ENCODE measurements around the gene CDYL2.
"Not testable (repeated sequence)": the region's sequence is repeated elsewhere in the genome, so short reads cannot be mapped to it uniquely, and the experiment has no call there.

The CDYL2 gene, protein sequence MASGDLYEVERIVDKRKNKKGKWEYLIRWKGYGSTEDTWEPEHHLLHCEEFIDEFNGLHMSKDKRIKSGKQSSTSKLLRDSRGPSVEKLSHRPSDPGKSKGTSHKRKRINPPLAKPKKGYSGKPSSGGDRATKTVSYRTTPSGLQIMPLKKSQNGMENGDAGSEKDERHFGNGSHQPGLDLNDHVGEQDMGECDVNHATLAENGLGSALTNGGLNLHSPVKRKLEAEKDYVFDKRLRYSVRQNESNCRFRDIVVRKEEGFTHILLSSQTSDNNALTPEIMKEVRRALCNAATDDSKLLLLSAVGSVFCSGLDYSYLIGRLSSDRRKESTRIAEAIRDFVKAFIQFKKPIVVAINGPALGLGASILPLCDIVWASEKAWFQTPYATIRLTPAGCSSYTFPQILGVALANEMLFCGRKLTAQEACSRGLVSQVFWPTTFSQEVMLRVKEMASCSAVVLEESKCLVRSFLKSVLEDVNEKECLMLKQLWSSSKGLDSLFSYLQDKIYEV

DNA sequence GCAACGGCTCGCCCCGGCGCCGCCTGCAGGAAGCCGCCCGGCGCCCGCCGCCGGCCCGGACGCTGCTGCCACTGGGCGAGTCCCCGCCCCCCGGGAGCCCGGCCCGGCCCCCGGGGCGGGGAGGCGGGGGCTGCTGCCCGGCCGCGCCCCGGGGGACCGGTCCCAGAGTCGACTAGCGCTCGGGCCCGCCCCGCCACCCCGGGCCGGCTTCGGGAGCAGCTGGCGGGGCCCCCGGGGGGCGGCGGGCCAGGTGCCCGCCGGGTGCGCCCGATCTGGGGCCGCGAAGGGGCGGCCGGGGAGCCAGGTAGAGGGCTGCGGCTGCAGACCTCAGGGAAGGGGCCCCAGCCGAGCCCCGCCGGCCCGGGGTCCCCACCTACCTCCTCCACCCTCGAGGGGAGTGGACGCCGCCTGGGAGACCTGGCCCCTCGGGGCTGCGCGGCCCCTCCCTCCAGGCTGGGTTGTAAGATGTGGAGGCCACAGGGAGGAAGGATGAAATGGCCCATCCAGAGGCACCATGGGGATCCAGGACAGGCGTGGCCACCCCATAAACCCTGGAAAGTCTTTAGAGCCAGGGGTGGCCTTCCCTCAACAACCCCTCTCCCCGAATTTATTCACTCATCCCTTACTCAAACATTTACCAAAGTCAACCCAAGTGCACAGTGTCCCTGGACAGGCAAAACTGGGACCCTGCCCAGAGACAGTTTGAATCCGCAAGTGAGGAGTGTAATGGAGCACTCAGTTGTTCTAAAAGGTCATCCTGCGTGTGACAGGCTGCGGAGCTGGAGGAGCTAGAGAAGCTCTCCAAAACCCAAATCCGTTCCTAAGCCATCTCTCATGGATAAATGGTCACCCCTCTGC is at the start of gene CDYL2:
Gene CDYL2 (minus strand): TSS at position 73 of the 858 bp plus-strand sequence. CDS start 425 bp downstream, outside the sequence.
- DNase-seq: peak; percentile 65

DNA sequence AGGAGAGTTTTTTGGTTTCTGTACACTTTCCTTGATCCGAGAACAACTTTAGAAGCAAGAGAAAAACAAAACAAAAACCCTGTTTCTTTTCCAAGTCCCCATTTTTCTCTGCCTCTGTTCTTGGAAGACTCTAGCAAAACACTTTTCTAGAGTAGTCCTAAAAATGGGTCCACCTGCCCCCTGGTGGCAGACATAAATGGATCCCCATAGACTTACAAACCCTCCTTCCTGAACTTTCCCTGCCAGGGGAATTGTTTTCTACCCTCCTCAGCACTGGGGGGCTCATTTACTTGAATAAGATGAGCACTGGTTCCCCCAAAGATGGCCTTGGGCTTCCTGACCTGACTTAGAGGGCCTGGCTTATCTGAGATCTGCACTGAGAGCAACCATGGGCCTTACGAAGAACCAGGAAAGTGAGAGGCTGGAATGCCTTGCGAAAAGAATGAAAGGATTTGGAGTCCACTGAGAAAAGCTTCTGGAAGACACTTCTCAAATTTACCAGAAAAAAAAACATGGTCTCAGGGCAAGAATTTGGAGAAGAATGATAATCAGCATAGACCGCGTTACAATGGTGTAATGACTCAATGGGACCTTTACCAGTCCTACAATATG is 48.0 kb upstream of the CDYL2 start:
- peak; percentile 1 for DNase-seq

- no peak for DNase-seq
Observed at GRCh38 chr16:80851831-80852230, 47.4 kb upstream of the CDYL2 start.

- DNase-seq: no peak
Observed at GRCh38 chr16:80850757-80851156, 46.4 kb upstream of the CDYL2 start.

GRCh38 chr16:80848862-80849261 is 44.5 kb upstream of the CDYL2 start:
- no peak for DNase-seq

DNA sequence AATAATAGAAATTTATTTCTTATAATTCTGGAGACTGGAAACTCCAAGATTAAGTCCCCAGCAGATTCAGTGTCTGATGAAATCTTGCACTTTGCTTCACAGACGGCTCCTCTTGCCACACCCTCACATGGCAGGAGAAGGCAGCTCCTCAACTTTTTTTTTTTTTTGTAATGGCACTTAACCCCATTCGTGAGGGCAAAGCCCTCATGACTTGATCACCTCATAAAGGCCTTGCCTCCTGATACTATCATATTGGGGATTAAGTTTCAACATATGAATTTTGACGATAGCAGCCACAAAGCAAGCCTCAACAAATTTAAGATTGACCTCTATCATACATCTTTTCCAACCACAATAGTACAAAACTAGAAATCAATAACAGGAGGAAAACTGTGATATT is 42.3 kb upstream of the CDYL2 start:
- no peak for DNase-seq

DNA sequence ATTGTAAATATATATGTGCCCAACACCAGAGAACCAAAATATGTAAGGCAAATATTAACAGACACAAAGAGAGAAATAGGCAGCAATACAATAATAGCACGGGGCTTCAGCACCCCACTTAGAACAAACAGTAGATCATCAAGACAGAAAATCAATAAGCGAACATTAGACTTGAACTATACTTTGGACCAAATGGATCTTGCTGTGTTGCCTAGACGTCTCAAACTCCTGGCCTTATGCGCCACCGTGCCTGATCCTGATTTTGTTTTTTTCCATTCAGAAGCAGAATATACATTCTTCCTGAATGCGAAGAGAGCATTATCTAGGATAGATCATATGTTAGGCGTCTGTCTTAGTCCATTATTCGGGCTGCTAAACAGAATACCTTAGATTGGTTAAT is 41.9 kb upstream of the CDYL2 start:
- DNase-seq: no peak

GRCh38 chr16:80844395-80844794 is 40.0 kb upstream of the CDYL2 start:
- DNase-seq: no peak

GRCh38 chr16:80841231-80841630 is 36.8 kb upstream of the CDYL2 start:
- DNase-seq: no peak

DNA sequence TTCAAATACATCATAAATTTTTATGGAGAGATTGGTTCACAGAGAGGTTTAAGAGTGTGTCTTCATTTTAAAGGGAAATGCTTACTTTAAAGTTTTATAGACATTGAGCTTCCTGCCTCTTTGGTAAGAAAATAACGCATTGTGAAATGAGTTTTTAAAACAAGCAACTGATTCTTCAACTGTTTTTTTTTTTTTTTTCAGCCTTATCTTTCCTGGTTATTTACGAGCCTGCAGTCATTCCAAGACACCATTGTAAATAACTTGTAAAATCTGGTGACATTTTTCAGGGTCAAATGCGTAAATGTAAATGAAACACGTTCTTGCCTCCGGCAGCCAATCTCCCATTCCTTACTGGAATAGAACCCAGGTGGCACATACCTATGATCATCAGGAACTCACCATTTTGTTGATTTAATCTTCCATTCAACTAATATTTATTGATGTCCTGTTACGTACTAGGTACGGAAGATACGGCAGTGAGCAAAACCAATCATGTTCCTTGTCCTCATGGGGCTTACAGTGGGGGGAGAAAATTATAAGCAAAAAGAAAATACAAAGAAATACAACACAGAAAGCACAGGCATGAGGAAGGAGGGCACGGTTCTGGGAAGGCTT is 33.2 kb upstream of the CDYL2 start:
- no peak for DNase-seq

DNA sequence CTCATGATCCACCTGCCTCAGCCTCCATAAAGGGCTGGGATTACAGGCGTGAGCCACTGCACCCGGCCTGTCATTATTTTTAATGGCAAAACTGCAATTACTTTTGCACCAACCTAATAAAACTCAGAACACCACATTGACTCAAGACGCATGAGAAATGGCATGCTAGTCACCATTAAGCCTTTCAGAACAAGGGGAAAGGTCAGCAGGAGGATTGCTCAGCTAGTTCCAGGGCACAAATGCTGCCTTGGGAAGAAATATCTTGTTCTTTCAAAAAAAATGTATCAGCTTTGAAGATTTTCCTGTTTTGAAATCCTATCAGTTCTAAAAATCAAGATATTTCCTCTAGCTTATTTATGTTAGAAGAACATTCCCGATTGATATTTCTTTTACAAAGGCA is 32.4 kb upstream of the CDYL2 start:
- no peak for DNase-seq

- DNase-seq: no peak
Observed at GRCh38 chr16:80836202-80836601, 31.8 kb upstream of the CDYL2 start.

DNA sequence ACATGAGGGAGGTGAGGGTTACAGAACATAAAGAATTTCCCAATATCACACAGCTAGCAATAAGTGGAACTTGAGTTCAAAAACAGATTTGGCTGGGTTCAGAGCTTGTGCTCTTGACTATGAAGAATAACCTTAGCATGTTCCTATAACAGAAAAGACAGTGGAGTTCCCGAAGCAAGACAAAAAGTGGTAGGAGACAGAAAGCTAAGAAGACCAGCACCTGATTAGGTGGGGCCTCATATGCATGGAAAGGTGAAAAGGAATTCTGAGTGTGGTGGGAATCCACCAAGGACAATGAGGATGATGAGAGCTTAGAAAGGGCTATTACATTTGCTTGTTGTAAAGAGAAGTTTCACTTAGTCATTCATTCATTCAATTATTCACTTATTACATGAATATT is 26.6 kb upstream of the CDYL2 start:
- DNase-seq: no peak

GRCh38 chr16:80828495-80828894 is 24.1 kb upstream of the CDYL2 start:
- no peak for DNase-seq

- no peak for DNase-seq
Observed at GRCh38 chr16:80827007-80827406, 22.6 kb upstream of the CDYL2 start.

- DNase-seq: no peak
Observed at GRCh38 chr16:80825365-80825758, 21.0 kb upstream of the CDYL2 start.

- DNase-seq: peak; percentile 63
Observed at GRCh38 chr16:80824623-80825364, 20.4 kb upstream of the CDYL2 start.

DNA sequence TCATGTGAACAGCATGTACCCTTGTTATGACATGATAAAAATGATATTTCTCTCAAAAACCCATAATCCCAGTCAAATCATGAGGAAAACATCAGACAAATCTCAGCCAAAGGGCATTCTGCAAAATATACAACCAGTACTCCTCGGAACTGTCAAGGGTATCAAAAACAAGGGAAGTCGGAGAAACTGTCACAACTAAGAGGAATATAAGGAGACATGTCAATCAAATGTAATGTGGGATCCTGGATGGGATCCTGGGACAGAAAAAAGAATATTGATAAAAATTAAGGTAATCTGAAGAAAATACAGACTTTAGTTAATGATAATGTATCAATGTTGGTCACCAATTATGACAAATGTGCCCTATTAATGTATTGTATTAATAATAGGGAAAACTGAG is 15.6 kb upstream of the CDYL2 start:
- no peak for DNase-seq

- no peak for DNase-seq
Observed at GRCh38 chr16:80816356-80816755, 12.0 kb upstream of the CDYL2 start.

- DNase-seq: not testable (repeated sequence)
Observed at GRCh38 chr16:80815278-80815677, 10.9 kb upstream of the CDYL2 start.

- DNase-seq: no peak
Observed at GRCh38 chr16:80812593-80812992, 8.2 kb upstream of the CDYL2 start.

DNA sequence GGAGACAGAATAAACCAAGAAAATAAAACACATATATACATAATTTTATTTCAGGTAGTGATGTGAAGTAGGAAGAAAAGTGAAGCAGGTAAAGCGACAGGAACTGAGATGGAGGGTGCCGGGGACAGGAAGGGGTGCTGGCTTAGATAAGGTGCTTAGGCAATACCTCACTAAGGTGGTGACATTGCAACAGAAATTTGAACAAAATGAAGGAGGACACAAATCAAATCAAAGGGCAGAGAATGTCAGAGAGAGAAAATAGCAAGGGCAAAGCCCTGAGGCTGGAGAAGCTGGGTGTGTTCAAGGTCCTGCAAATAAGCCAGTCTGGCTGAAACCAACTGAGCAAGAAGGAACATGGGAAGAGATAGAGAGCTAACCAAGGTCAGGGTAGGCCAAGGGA is 5.0 kb upstream of the CDYL2 start:
- no peak for DNase-seq
